Measurements from ENCODE around the gene CCDC142. TPM values are rescaled to one million over a fixed set of nuclear protein-coding genes. Genes with fewer than 3 reads are reported as not detected.
A peak's percentile ranks its signal among the peaks of the same experiment; 100 is the strongest.

CCDC142 gene
- total and polyA plus RNA-seq, 2 experiments from 2014 or later, result 5.1 to 12.3 TPM

- DNase-seq (ENCODE audit: low spot score) (peak; percentile 87), ATAC-seq (peak; percentile 61)
- Histone ChIP-seq H3K4me2 (peak overlapping the region; percentile 88), H3K4me1 (ENCODE audit: insufficient read depth) (peaks cover 17% of the 10 kb centered on the region), H3K27me3 (ENCODE audit: insufficient read depth) (no peaks in the 10 kb centered on the region), H3K27ac (ENCODE audit: low read depth) (peak overlapping the region; percentile 98), H4K20me1 (replicated peaks; ENCODE audit: insufficient read depth) (peaks cover 4% of the 10 kb centered on the region; the same call in 1 of the 2 replicates), H3K4me3 (peak overlapping the region; percentile 70), H3F3A (replicated peaks; ENCODE audit: low read depth) (peaks cover 19% of the 10 kb centered on the region), H3K79me2 (replicated peaks; ENCODE audit: insufficient read depth) (peaks cover 5% of the 10 kb centered on the region), H3K36me3 (ENCODE audit: insufficient read depth) (no peaks in the 10 kb centered on the region; the same call in 1 of the 2 replicates), H2AFZ (no peak overlapping the region), H3K9me2 (ENCODE audit: insufficient read depth) (no peaks in the 10 kb centered on the region)
- TF ChIP-seq POLR2AphosphoS5 (IDR thresholded peaks at IDR 0.05; ENCODE audit: low read depth), result peak; percentile 87
- TF ChIP-seq NANOG (IDR thresholded peaks at IDR 0.05; ENCODE audit: borderline replicate concordance), result no peak
- TF ChIP-seq ZNF114 (CRISPR knock-in tag; IDR thresholded peaks at IDR 0.05), result no peak
- Mint-ChIP-seq H3K4me1 (peaks cover 32% of the 10 kb centered on the region), H3K4me3 (peak overlapping the region; percentile 94), H3K9me3 (no peaks in the 10 kb centered on the region; the same call in 1 of the 3 replicates), H3K27ac (peak overlapping the region; percentile 97), H3K36me3 (ENCODE audit: low read depth) (peaks cover 10% of the 10 kb centered on the region), H3K27me3 (ENCODE audit: insufficient read depth, low read depth, poor library complexity) (peaks cover 24% of the 10 kb centered on the region)
Measured at GRCh38 chr2:74457549-74458131, 25.2 kb downstream of the CCDC142 start.

DNA sequence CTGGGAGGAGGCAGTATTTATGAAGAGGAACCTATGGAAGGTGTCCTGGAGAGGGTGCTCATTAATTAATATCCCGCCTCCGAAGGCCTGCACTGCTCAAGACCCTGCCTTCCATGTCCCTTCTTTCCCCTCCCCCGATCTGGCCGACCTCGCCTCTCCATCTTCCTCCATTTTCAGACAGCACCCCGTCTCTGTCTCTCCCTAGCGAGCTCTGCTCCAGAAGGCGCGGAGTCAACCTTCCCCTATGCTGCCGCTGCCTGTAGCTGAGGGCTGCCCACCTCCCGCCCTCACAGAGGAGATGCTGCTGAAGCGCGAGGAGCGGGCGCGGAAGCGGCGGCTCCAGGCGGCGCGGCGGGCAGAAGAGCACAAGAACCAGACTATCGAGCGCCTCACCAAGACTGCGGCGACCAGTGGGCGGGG is 25.7 kb downstream of the CCDC142 start:
- Mint-ChIP-seq H3K4me3 (peak overlapping the region; percentile 94), H3K4me1 (peaks cover 32% of the 10 kb centered on the region), H3K27ac (peak overlapping the region; percentile 94), H3K9me3 (no peaks in the 10 kb centered on the region; the same call in 1 of the 3 replicates), H3K27me3 (ENCODE audit: insufficient read depth, low read depth, poor library complexity) (peaks cover 24% of the 10 kb centered on the region), H3K36me3 (ENCODE audit: low read depth) (peaks cover 8% of the 10 kb centered on the region)
- Histone ChIP-seq H3F3A (replicated peaks; ENCODE audit: low read depth) (peaks cover 21% of the 10 kb centered on the region), H3K4me3 (peak overlapping the region; percentile 70), H3K79me2 (replicated peaks; ENCODE audit: insufficient read depth) (peaks cover 5% of the 10 kb centered on the region), H3K27me3 (ENCODE audit: insufficient read depth) (no peaks in the 10 kb centered on the region), H3K36me3 (ENCODE audit: insufficient read depth) (no peaks in the 10 kb centered on the region), H3K27ac (ENCODE audit: low read depth) (peak overlapping the region; percentile 98), H3K4me2 (peak overlapping the region; percentile 88), H3K4me1 (ENCODE audit: insufficient read depth) (peaks cover 17% of the 10 kb centered on the region), H3K9me2 (ENCODE audit: insufficient read depth) (no peaks in the 10 kb centered on the region), H2AFZ (peak overlapping the region; percentile 89), H4K20me1 (replicated peaks; ENCODE audit: insufficient read depth) (peaks cover 4% of the 10 kb centered on the region; the same call in 1 of the 2 replicates)
- TF ChIP-seq, protein P1, sequence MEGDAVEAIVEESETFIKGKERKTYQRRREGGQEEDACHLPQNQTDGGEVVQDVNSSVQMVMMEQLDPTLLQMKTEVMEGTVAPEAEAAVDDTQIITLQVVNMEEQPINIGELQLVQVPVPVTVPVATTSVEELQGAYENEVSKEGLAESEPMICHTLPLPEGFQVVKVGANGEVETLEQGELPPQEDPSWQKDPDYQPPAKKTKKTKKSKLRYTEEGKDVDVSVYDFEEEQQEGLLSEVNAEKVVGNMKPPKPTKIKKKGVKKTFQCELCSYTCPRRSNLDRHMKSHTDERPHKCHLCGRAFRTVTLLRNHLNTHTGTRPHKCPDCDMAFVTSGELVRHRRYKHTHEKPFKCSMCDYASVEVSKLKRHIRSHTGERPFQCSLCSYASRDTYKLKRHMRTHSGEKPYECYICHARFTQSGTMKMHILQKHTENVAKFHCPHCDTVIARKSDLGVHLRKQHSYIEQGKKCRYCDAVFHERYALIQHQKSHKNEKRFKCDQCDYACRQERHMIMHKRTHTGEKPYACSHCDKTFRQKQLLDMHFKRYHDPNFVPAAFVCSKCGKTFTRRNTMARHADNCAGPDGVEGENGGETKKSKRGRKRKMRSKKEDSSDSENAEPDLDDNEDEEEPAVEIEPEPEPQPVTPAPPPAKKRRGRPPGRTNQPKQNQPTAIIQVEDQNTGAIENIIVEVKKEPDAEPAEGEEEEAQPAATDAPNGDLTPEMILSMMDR (conservative IDR thresholded peaks at IDR 0.05; ENCODE audit: low read depth in 2 of 2), result peak in 1 of 2 experiments; percentile 4; a peak in 1 of 4 replicates
- TF ChIP-seq NANOG (IDR thresholded peaks at IDR 0.05; ENCODE audit: borderline replicate concordance) (no peak), STAT1 (IDR thresholded peaks at IDR 0.05; ENCODE audit: unreplicated experiment) (no peak), EZH2 (IDR thresholded peaks at IDR 0.05; ENCODE audit: low read depth, unreplicated experiment) (no peak)
- peak; percentile 23; the same call in 2 of the 3 replicates for ATAC-seq
- no peak for DNase-seq (ENCODE audit: low spot score)

Measured in GM23338 (cell line).